HG02840 (cell line): ENCODE results near the gene BCLAF1.
"Not testable (repeated sequence)": the region's sequence is repeated elsewhere in the genome, so short reads cannot be mapped to it uniquely, and the experiment has no call there.

ENCODE experiments used
- ATAC-seq: cut with Tn5 transposase; IDR thresholded peaks from one replicate; pipeline ENCODE4 v1.9.1; 2021; ENCODE audit warnings: mild to moderate bottlenecking, moderate library complexity, moderate number of reproducible peaks; ENCODE audit not compliant: unreplicated experiment, low FRiP score

BCLAF1 gene

GRCh38 chr6:136309729-136310311 lies 20.2 kb upstream of the BCLAF1 start:
- no peak for ATAC-seq

GRCh38 chr6:136309171-136309570 lies 19.5 kb upstream of the BCLAF1 start:
- no peak for ATAC-seq

- not testable (repeated sequence) for ATAC-seq
Observed at GRCh38 chr6:136308469-136308868, 18.8 kb upstream of the BCLAF1 start.

GRCh38 chr6:136307351-136307750 lies 17.7 kb upstream of the BCLAF1 start:
- no peak for ATAC-seq

DNA sequence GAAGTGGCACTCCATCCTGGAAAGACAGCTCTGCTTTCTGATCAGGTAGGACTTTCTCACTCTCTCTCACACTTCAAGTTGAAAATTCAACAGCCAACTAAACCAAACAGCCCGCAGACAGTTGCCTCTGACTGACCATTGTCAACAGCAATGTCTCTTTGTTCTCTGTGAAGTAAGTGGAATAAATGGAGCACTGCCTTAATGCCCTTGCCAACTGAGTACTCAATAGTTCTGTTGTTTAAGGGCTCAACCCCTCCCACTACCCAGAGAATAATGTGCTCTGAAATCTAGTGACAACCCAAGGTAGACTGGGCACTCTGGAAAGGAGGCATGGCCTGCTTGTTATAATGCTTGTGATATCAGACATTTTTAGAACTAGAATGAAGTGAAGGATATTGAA lies 16.8 kb upstream of the BCLAF1 start:
- no peak for ATAC-seq

GRCh38 chr6:136304410-136304809 lies 14.8 kb upstream of the BCLAF1 start:
- no peak for ATAC-seq

GRCh38 chr6:136303516-136303915 lies 13.9 kb upstream of the BCLAF1 start:
- ATAC-seq: no peak

DNA sequence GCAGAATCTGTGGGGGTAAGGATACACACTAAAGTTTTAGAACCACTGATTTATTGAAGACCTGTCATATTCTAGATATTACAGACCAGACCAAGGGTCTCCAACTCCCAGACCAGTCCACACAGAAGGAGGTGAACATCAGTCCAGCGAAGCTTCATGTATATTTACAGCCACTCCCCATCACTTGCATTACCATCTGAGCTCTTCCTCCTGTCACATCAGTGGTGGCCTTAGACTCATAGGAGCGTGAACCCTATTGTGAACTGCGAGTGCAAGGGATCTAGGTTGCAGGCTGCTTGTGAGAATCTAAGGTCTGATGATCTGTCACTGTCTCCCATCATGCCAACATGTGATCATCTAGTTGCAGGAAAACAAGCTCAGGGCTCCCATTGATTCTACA lies 5.0 kb upstream of the BCLAF1 start:
- ATAC-seq: no peak

DNA sequence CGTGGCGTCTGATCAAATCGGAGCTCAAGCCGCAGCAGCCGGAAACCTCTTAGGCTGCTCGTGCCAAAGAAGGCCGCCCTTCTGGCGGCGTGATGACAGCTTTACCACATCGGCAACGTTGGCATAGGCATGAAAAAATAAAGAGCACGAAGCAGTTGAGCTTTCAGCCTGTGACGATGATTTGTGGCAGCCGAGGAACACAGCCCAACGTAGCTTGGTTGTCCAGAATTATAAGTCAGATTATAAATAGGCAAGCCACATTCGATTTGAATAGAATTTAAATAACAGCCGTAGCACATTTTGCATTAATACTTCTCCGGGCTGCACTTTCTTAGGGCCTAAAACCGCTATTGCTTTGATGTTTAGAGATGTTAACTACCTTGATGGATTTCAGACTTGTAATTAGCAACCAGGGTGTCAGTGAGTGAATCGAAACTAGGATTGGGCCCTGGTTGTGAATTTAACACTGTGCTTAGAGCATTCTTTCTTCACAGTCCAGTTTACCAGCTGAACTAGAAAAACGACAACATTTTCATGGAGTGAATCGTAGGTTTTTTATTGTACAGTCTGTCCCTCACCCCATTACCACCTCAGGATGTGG lies 864 bp upstream of the BCLAF1 start:
- ATAC-seq: peak; percentile 9

- ATAC-seq: peak; percentile 55
Observed at GRCh38 chr6:136289327-136289578, 393 bp downstream of the BCLAF1 start.

DNA sequence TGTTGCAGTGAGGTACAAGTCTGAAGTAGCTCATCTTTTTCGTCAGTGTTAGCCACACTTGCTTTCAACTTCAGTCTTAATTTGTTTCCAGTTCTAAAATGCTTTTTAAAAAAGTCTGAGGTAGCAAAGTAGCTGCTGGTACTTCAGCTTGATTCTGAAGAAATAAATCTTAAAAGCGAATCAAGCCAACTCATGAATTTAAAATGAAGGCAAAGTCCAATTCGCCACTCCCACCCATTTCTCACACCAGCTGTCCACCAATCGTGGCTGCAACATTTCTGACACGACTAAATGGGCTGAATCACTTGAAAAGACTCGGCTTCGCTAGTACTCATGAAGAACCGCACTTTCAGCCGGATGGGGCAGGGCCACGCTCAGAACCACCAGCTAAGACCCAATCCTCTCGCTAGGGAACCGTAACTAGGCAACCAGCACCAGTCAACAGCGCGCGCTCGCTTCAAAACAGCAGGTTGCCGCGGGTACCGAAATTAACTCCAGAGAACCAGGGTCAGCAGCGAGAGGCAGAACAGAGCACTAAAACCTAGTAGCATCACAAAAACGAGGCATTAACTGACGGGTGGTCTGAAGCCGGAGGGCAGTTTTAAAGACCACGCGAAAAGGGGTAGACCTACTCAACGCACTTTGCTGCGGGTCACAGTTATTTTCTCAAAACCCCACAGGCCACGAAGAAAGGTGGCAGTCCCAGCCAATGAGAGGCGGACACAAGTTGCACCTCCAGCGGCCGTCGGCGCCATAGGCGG lies 900 bp downstream of the BCLAF1 start:
- peak; percentile 28 for ATAC-seq

DNA sequence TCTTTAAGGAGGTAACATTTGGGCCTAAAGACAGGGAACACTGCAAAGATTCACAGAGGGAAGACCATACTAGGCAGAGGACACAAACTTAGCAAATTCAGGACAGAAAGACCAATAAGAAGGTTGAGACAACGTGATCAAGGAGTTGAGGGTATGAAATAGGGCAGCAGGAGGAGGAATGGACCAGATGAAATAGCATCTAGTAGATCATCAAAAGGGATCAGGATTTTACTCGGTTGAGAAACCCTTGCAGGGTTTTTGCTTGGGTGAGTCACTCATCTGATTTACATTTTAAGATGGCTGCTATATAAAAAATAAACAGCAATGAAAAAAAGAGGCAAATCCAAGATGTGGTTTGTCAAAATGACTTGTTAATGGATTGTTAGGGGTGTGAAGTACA lies 4.7 kb downstream of the BCLAF1 start:
- ATAC-seq: no peak

GRCh38 chr6:136282906-136283305 lies 6.7 kb downstream of the BCLAF1 start:
- no peak for ATAC-seq

DNA sequence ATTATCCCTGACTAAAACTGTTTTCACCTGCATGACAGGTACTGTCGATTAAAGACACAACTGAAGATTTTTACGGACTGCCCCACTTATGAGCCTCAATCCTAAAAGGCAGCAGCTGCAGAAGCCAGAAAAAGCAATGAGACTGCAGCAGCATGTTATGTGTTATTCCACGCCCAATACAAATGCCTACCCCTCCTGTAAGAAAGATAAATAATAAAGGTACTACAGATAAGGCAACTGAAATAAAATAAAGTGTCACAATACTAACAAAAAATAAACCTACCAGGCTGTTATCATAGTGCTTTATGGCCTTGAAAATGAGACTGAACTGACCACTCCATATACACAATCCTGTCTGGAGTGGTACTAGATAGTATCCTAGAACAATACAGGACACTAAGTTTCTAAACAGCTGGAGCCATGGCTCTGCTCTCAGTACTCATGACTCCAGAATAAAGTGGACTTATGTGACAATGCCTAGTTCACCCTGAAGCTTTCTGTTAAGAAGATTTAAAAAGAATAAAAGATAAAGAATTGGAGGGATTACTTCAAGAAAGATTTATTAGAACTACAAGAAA lies 9.5 kb downstream of the BCLAF1 start:
- no peak for ATAC-seq

DNA sequence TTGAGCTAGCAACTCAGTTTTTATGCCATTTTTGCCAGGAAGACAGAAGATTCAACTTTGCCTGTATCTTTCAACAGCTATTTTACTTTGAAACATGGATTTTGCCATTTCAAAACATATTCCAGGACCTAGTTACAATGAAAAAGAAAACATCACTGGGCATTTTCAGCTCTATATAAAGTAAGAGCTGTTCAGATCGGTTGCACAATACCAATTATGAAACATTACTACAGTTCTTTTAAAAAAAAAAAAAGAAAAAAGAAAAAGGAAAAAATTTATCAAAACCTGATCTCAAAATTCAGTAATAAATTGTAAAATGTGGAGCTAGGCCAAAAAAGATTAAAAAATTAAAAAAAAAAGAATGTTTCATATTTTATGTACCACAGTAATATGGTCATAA lies 15.6 kb downstream of the BCLAF1 start:
- no peak for ATAC-seq

DNA sequence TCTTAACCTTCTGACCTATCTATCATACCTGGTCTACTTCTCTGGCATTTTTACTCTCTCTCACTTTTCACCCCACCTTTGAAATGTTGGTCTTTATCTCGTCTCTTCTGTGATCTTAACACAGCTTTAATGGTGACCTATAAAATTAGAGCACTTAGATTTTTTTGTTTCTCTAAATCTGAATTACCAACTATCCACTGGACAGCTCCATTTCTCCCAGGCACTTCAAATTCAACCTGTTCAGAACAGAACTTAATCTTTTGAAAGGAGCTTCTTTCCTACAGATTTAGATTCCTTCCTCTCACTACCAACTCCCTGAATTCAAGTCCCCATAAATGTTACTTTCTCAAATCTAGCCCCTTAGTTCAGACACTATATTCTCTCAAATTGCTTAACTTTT lies 24.5 kb downstream of the BCLAF1 start:
- no peak for ATAC-seq

- no peak for ATAC-seq
Observed at GRCh38 chr6:136262940-136263339, 26.7 kb downstream of the BCLAF1 start.

GRCh38 chr6:136254851-136255466 lies 34.7 kb downstream of the BCLAF1 start:
- ATAC-seq: no peak

DNA sequence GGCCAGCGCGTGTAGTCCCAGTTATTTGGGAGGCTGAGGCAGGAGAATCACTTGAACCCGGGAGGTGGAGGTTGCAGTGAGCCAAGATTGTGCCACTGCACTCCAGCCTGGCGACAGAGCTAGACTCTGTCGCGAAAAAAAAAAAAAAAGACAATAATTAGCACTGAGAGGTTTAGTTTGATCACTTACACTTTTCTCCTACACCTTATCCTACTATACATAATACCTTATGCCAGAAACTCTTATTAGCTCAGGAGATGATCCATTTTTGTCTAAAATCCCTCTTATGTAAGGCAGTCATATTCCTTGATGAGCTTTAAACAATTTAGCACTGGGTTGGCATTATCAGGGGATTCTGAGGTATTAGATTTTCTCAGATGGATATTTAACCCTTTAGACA lies 35.9 kb downstream of the BCLAF1 start:
- no peak for ATAC-seq

GRCh38 chr6:136252441-136252840 lies 37.2 kb downstream of the BCLAF1 start:
- no peak for ATAC-seq

DNA sequence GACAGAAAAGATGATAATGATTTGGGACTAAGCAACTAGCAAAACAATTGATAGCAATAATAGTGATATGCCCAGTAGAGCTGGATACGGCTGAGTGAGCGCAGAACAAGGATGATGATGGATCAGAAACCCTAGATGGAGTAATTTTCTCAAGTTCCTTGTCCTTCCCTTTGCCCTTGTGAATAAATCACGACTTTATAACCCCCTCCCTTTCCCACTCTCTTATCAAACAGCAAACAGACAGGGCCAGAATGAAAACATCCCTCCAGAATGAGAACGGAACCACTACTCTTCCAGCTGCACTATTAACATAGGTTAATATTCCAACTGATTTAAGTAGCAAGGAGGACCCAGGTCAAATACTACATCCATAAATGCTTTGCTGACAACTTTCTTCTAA lies 38.3 kb downstream of the BCLAF1 start:
- no peak for ATAC-seq

DNA sequence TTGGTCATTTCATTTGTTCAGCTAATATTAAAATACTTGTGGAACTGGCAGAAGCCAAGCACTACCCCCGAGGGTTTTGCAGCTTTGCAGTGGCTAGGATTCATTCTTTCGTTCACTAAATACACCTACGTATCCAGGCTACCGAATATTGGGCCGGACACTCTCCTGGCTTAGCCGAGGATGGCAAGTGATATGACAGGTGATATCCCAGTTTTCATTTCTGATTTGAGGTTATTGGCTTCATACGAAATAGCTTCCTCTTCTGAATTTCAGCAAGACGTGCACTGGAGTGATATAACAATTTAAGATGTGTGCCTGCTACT lies 39.0 kb downstream of the BCLAF1 start:
- ATAC-seq: no peak
